DMS 273 (cell line): Measurements from ENCODE around the gene NOL12.
"Not testable (repeated sequence)": the region's sequence is repeated elsewhere in the genome, so short reads cannot be mapped to it uniquely, and the experiment has no call there.

Experiments used
- DNase-seq: peaks from one replicate; lab custom pipeline; 2025; ENCODE audit not compliant: unreplicated experiment; lab: John Stamatoyannopoulos, UW

NOL12 gene

GRCh38 chr22:37710675-37711074, 24.5 kb downstream of the NOL12 start:
- no peak for DNase-seq

GRCh38 chr22:37711490-37711889, 25.3 kb downstream of the NOL12 start:
- no peak for DNase-seq

GRCh38 chr22:37713761-37714160, 27.6 kb downstream of the NOL12 start:
- DNase-seq = no peak

- DNase-seq = no peak
Observed at GRCh38 chr22:37714634-37715033, 28.5 kb downstream of the NOL12 start.

- DNase-seq = no peak
Observed at GRCh38 chr22:37715760-37716159, 29.6 kb downstream of the NOL12 start.

GRCh38 chr22:37716708-37717107, 30.6 kb downstream of the NOL12 start:
- no peak for DNase-seq

- not testable (repeated sequence) for DNase-seq
Observed at GRCh38 chr22:37717235-37717634, 31.1 kb downstream of the NOL12 start.

GRCh38 chr22:37717746-37718305, 31.7 kb downstream of the NOL12 start:
- DNase-seq = not testable (repeated sequence)

GRCh38 chr22:37725551-37726240, 39.6 kb downstream of the NOL12 start:
- no peak for DNase-seq

- no peak for DNase-seq
Observed at GRCh38 chr22:37726241-37726887, 40.2 kb downstream of the NOL12 start.

- no peak for DNase-seq
Observed at GRCh38 chr22:37728620-37729019, 42.5 kb downstream of the NOL12 start.

- DNase-seq = no peak
Observed at GRCh38 chr22:37731804-37732471, 45.8 kb downstream of the NOL12 start.

GRCh38 chr22:37732699-37733607, 46.8 kb downstream of the NOL12 start:
- no peak for DNase-seq

GRCh38 chr22:37733625-37734401, 47.7 kb downstream of the NOL12 start:
- no peak for DNase-seq

GRCh38 chr22:37734402-37734700, 48.2 kb downstream of the NOL12 start:
- no peak for DNase-seq

GRCh38 chr22:37734964-37735451, 48.9 kb downstream of the NOL12 start:
- no peak for DNase-seq

GRCh38 chr22:37739035-37739434, 52.9 kb downstream of the NOL12 start:
- no peak for DNase-seq

- no peak for DNase-seq
Observed at GRCh38 chr22:37739611-37740049, 53.5 kb downstream of the NOL12 start.

GRCh38 chr22:37740455-37741311, 54.5 kb downstream of the NOL12 start:
- DNase-seq = no peak
